OCI-LY1 (cell line): ENCODE data around the gene CATSPERB.

ENCODE experiments used
- CTCF ChIP-seq: fragments of 200-600 bp; sonication (generic), shearing (Covaris generic); IDR thresholded peaks from 2 replicates; pipeline ENCODE4 v1.5.1; 2017; ENCODE audit warnings: mild to moderate bottlenecking, antibody characterized with exemption, low read length, moderate library complexity, mixed read lengths
- EZH2 ChIP-seq: fragments of 200-600 bp; sonication (generic), shearing (Covaris generic); IDR thresholded peaks from 2 replicates; pipeline ENCODE4 v1.8.0; 2017; ENCODE audit warnings: borderline replicate concordance, mixed run types, mild to moderate bottlenecking, antibody characterized with exemption, low read length, moderate library complexity, mixed read lengths

GRCh38 chr14:91580876-91581577 is 150.9 kb downstream of the CATSPERB start:
- TF ChIP-seq CTCF (no peak), EZH2 (no peak)
